BLaER1 treated with 17β-estradiol and CSF1 and Interleukin-3, amounts not matched to agents 10 nM and 100 nM (cell line): ENCODE measurements around the gene ZNF280B.
"Not testable (repeated sequence)": the region's sequence is repeated elsewhere in the genome, so short reads cannot be mapped to it uniquely, and the experiment has no call there.

Experiments
- H3K27ac ChIP-seq, 11 experiments: shearing (Covaris generic); formaldehyde crosslinking; 2 replicates each; pipeline ENCODE4 v1.8.1; 2022
- H3K27me3 ChIP-seq, 11 experiments: shearing (Covaris generic); formaldehyde crosslinking; 2 replicates each; pipeline ENCODE4 v1.8.1; 2022
- H3K36me3 ChIP-seq, 11 experiments: shearing (Covaris generic); formaldehyde crosslinking; 2 replicates each; pipeline ENCODE4 v1.8.1; 2022
- H3K4me1 ChIP-seq, 10 experiments: shearing (Covaris generic); formaldehyde crosslinking; 2 replicates each; pipeline ENCODE4 v1.8.1; 2022
- H3K4me2 ChIP-seq, 11 experiments: shearing (Covaris generic); formaldehyde crosslinking; 2 replicates each; pipeline ENCODE4 v1.8.1; 2022
- H3K4me3 ChIP-seq, 10 experiments: shearing (Covaris generic); formaldehyde crosslinking; 2 replicates each; pipeline ENCODE4 v1.8.1; 2022
- H3K9ac ChIP-seq, 11 experiments: shearing (Covaris generic); formaldehyde crosslinking; 2 replicates each; pipeline ENCODE4 v1.8.1; 2022
- H3K9me3 ChIP-seq, 11 experiments: shearing (Covaris generic); formaldehyde crosslinking; replicated peaks in 1 of 11; 2 replicates each; pipeline ENCODE4 v1.8.1; 2022
- H4K20me1 ChIP-seq, 11 experiments: shearing (Covaris generic); formaldehyde crosslinking; 2 replicates each; pipeline ENCODE4 v1.8.1; 2022
- Cebpa-rat ChIP-seq, 11 experiments: shearing (Covaris generic); IDR thresholded peaks; 2 replicates each; pipeline ENCODE4 v1.8.1; 2022

ZNF280B gene

DNA sequence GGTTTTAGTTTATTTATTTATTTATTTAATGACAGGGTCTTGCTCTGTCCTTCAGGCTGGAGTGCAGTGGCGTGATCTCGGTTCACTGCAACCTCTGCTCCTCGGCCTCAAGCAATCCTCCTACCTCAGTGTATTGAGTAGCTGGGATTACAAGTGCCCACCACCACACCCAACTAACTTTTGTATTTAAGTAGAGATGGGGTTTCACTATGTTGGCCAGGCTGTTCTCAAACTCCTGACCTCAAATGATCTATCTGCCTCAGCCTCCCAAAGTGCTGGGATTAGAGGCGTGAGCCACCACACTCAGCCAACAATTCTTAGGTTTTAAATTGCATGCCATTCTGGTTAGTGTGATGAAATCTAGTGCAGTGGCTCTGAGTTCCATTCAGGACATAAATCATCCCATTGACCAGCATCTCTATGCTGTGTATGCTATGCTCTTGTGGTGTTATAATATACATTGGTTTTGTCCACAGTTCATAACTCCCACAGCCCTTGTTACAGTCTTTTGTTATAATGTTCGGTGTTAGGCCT is 28.5 kb downstream of the ZNF280B start:
- Histone ChIP-seq H3K27me3 (no peaks in the 10 kb centered on the region), H3K4me2 (peak overlapping the region in 4 of 11 experiments; percentile 28 to 43 (median 38); a peak in 7 of 22 replicates), H3K9me3 (peaks cover 0 to 7% (median 0%) of the 10 kb centered on the region in 11 experiments; a peak in 1 of 22 replicates), H3K4me1 (peaks cover 6 to 31% (median 12%) of the 10 kb centered on the region in 10 experiments; a peak in 17 of 20 replicates), H3K9ac (no peak overlapping the region), H3K36me3 (peaks cover 0 to 7% (median 0%) of the 10 kb centered on the region in 11 experiments; a peak in 4 of 22 replicates), H3K4me3 (no peak overlapping the region), H3K27ac (no peak overlapping the region), H4K20me1 (no peaks in the 10 kb centered on the region)
- no peak for TF ChIP-seq Cebpa-rat (IDR thresholded peaks at IDR 0.05)

GRCh38 chr22:22479116-22479515 is 29.4 kb downstream of the ZNF280B start:
- no peaks in the 10 kb centered on the region for H3K27me3 ChIP-seq
- 0 out of 22 replicates have a peak, but pooled peaks cover 0 to 3% (median 0%) of the 10 kb centered on the region in 11 experiments for H3K36me3 ChIP-seq
- no peak for TF ChIP-seq Cebpa-rat (IDR thresholded peaks at IDR 0.05)
- peaks cover 0 to 7% (median 0%) of the 10 kb centered on the region in 11 experiments; a peak in 1 of 22 replicates for H3K9me3 ChIP-seq
- H3K4me1 ChIP-seq = peaks cover 6 to 31% (median 12%) of the 10 kb centered on the region in 10 experiments; a peak in 17 of 20 replicates
- no peak overlapping the region for H3K27ac ChIP-seq
- no peak overlapping the region for H3K9ac ChIP-seq
- H3K4me2 ChIP-seq = peak overlapping the region in 4 of 11 experiments; percentile 28 to 43 (median 38); a peak in 6 of 22 replicates
- no peaks in the 10 kb centered on the region for H4K20me1 ChIP-seq
- H3K4me3 ChIP-seq = no peak overlapping the region

- Histone ChIP-seq H3K4me1 (peaks cover 6 to 31% (median 12%) of the 10 kb centered on the region in 10 experiments; a peak in 17 of 20 replicates), H3K36me3 (no peaks in the 10 kb centered on the region), H3K9ac (no peak overlapping the region), H3K9me3 (0 out of 22 replicates have a peak, but pooled peaks cover 0 to 5% (median 0%) of the 10 kb centered on the region in 11 experiments), H4K20me1 (no peaks in the 10 kb centered on the region), H3K27me3 (no peaks in the 10 kb centered on the region), H3K4me3 (no peak overlapping the region), H3K27ac (no peak overlapping the region), H3K4me2 (no peak overlapping the region; a peak in 1 of 22 replicates)
- no peak for TF ChIP-seq Cebpa-rat (IDR thresholded peaks at IDR 0.05)
Measured at GRCh38 chr22:22478470-22478869, 30.1 kb downstream of the ZNF280B start.

DNA sequence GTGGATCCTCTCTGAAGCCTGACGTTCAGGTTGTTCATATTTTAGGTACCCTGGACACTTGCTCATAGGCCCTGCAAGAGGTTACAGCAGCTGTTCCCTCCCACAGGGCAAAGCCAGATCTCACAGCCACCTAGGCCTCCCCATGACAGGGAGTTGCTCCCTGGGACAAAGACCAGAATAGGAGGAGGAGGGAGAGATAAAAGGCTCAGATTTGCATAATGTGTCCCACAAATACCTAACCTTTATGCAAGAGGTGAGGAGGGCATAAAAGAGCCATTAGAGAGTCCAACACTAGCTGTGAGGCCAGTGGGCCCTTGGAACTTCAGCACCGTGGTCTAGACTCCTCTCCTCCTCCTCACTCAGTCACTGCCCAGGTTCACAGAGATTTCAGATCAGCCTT is 33.8 kb downstream of the ZNF280B start:
- no peak overlapping the region for H3K9ac ChIP-seq
- peaks cover 0 to 9% (median 0%) of the 10 kb centered on the region in 10 experiments; a peak in 8 of 20 replicates for H3K4me1 ChIP-seq
- H3K4me2 ChIP-seq = no peak overlapping the region
- peaks cover 5 to 25% (median 13%) of the 10 kb centered on the region in 11 experiments for H3K9me3 ChIP-seq
- H3K36me3 ChIP-seq = no peaks in the 10 kb centered on the region
- H3K27ac ChIP-seq = no peak overlapping the region
- no peaks in the 10 kb centered on the region for H4K20me1 ChIP-seq
- H3K27me3 ChIP-seq = no peaks in the 10 kb centered on the region
- TF ChIP-seq Cebpa-rat (IDR thresholded peaks at IDR 0.05) = no peak
- no peak overlapping the region for H3K4me3 ChIP-seq

DNA sequence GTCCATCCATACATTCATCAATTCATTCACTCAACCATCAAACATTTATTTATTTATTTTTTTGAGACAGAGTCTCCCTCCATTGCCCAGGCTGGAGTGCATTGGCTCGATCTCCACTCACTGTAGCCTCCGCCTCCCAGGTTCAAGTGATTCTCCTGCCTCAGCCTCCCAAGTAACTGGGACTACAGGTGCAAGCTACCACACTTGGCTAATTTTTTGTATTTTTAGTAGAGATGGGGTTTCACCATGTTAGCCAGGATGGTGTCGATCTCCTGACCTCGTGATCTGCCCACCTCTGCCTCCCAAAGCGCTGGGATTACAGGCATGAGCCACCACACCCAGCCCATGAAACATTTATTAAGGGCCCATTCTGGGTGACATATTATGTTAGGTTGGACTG is 37.4 kb downstream of the ZNF280B start:
- H3K9me3 ChIP-seq = peaks cover 28 to 54% (median 40%) of the 10 kb centered on the region in 11 experiments
- H3K9ac ChIP-seq, H4K20me1 ChIP-seq, H3K4me2 ChIP-seq, H3K4me3 ChIP-seq, H3K27me3 ChIP-seq, H3K27ac ChIP-seq, H3K36me3 ChIP-seq, H3K4me1 ChIP-seq: not testable (repeated sequence)

DNA sequence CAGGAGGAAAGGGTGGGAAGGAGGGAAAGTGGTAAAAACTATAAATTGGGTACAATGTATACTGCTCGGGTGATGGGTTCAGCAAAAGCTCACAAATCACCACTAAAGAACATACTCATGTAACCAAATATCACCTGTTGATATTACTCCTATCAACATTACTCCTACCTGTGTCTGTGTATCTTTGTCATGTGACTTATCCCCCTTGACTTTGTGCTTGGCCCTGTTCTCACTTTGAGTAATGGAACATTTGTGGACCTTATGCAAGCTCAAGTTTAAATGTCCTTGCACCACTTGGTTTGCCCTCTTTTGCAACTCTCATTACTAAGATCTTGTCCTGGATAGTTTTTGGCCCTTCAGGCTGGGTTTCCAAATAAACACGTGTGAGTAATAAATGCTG is 39.0 kb downstream of the ZNF280B start:
- no peak overlapping the region for H3K4me3 ChIP-seq
- H3K27me3 ChIP-seq = no peaks in the 10 kb centered on the region
- no peaks in the 10 kb centered on the region for H3K4me1 ChIP-seq
- peaks cover 28 to 54% (median 40%) of the 10 kb centered on the region in 11 experiments for H3K9me3 ChIP-seq
- no peaks in the 10 kb centered on the region for H4K20me1 ChIP-seq
- H3K4me2 ChIP-seq = no peak overlapping the region
- no peak overlapping the region for H3K9ac ChIP-seq
- no peak overlapping the region for H3K27ac ChIP-seq
- H3K36me3 ChIP-seq = no peaks in the 10 kb centered on the region
- no peak for TF ChIP-seq Cebpa-rat (IDR thresholded peaks at IDR 0.05)

GRCh38 chr22:22468794-22469469 is 39.6 kb downstream of the ZNF280B start:
- not testable (repeated sequence) for H3K9ac ChIP-seq, H4K20me1 ChIP-seq, H3K36me3 ChIP-seq, H3K4me1 ChIP-seq, H3K4me2 ChIP-seq, H3K4me3 ChIP-seq, H3K27ac ChIP-seq, H3K27me3 ChIP-seq
- peaks cover 28 to 54% (median 40%) of the 10 kb centered on the region in 11 experiments for H3K9me3 ChIP-seq

DNA sequence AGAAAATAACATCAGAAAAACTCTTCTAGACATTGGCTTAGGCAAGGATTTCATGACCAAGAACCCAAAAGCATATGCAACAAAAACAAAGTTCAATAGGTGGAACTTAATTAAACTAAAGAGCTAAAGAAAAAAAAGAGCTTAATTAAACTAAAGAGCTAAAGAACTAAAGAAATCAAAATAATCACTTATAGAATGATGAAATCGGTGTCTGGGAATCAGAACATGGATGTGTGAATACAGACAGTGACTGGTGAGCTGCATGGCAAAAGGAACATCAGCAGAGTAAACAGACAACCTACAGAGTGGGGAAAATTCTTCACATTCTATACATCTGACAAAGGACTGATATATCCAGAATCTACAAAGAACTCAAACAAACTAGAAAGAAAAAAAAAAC is 41.4 kb downstream of the ZNF280B start:
- peaks cover 0 to 11% (median 6%) of the 10 kb centered on the region in 10 experiments; a peak in 8 of 20 replicates for H3K4me1 ChIP-seq
- peaks cover 28 to 53% (median 40%) of the 10 kb centered on the region in 11 experiments for H3K9me3 ChIP-seq
- no peak overlapping the region for H3K4me3 ChIP-seq
- no peak overlapping the region for H3K9ac ChIP-seq
- H4K20me1 ChIP-seq = no peaks in the 10 kb centered on the region
- no peak overlapping the region for H3K4me2 ChIP-seq
- no peaks in the 10 kb centered on the region for H3K27me3 ChIP-seq
- TF ChIP-seq Cebpa-rat (IDR thresholded peaks at IDR 0.05) = no peak
- H3K27ac ChIP-seq = no peak overlapping the region
- H3K36me3 ChIP-seq = no peaks in the 10 kb centered on the region

DNA sequence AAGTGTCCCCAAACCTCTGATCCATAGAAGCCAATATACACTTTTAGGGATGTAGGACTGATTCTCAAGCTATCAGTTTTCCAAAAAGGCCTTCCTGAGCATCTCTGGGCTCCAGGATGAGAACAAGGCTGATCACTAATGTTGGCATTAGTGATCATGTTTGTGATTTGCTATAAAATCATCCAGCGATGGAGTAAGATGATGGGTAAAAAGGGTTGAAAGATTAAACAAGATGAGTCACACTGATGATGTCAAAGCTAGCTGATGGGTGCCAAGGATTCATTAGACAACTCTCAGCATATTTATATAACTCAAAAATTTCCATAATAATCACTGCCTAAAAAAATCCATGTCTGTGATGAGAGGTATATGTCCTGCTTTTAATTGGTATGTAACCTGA is 42.8 kb downstream of the ZNF280B start:
- Histone ChIP-seq H4K20me1 (no peaks in the 10 kb centered on the region), H3K9me3 (peaks cover 29 to 42% (median 36%) of the 10 kb centered on the region in 11 experiments), H3K27ac (no peak overlapping the region), H3K4me1 (peaks cover 0 to 11% (median 6%) of the 10 kb centered on the region in 10 experiments; a peak in 8 of 20 replicates), H3K4me2 (no peak overlapping the region), H3K9ac (no peak overlapping the region), H3K36me3 (no peaks in the 10 kb centered on the region), H3K4me3 (no peak overlapping the region), H3K27me3 (no peaks in the 10 kb centered on the region)
- TF ChIP-seq Cebpa-rat (IDR thresholded peaks at IDR 0.05) = no peak
